ENCODE data around the gene NSMF. TPM values are rescaled to one million over a fixed set of nuclear protein-coding genes. Genes with fewer than 3 reads are reported as not detected.

NSMF gene
- total RNA-seq, 1 donor, result 22.4 TPM

- Histone ChIP-seq H3K4me2 (ENCODE audit: insufficient read depth, low read length) (no peak overlapping the region), H2AFZ (ENCODE audit: low read length) (no peak overlapping the region), H4K20me1 (ENCODE audit: insufficient read depth, low read length) (no peaks in the 10 kb centered on the region), H3K27ac (ENCODE audit: low read depth, low read length) (no peak overlapping the region), H3K36me3 (ENCODE audit: insufficient read depth, low read length) (no peaks in the 10 kb centered on the region), H3K9me3 (ENCODE audit: low read depth, low read length) (no peaks in the 10 kb centered on the region), H3K4me1 (ENCODE audit: insufficient read depth, low read length) (peaks cover 8% of the 10 kb centered on the region), H3K4me3 (ENCODE audit: insufficient read depth, low read length) (no peak overlapping the region), H3K27me3 (ENCODE audit: insufficient read depth, low read length) (no peaks in the 10 kb centered on the region), H3K79me2 (ENCODE audit: insufficient read depth, low read length) (no peaks in the 10 kb centered on the region)
- no peak for DNase-seq (ENCODE audit: insufficient read length, low spot score, missing footprints)
- no peak for TF ChIP-seq CTCF (IDR thresholded peaks at IDR 0.05; ENCODE audit: extremely low read depth, low read depth, low read length)
Measured at GRCh38 chr9:137432687-137433348, 26.3 kb downstream of the NSMF start.

- Histone ChIP-seq H3K27me3 (ENCODE audit: insufficient read depth, low read length) (no peaks in the 10 kb centered on the region), H3K36me3 (ENCODE audit: insufficient read depth, low read length) (no peaks in the 10 kb centered on the region), H3K4me3 (ENCODE audit: insufficient read depth, low read length) (no peak overlapping the region), H4K20me1 (ENCODE audit: insufficient read depth, low read length) (no peaks in the 10 kb centered on the region), H2AFZ (ENCODE audit: low read length) (no peak overlapping the region), H3K27ac (ENCODE audit: low read depth, low read length) (no peak overlapping the region), H3K4me1 (ENCODE audit: insufficient read depth, low read length) (peaks cover 8% of the 10 kb centered on the region), H3K4me2 (ENCODE audit: insufficient read depth, low read length) (no peak overlapping the region), H3K9me3 (ENCODE audit: low read depth, low read length) (no peaks in the 10 kb centered on the region), H3K79me2 (ENCODE audit: insufficient read depth, low read length) (no peaks in the 10 kb centered on the region)
- no peak for TF ChIP-seq CTCF (IDR thresholded peaks at IDR 0.05; ENCODE audit: extremely low read depth, low read depth, low read length)
- DNase-seq (ENCODE audit: insufficient read length, low spot score, missing footprints), result peak; percentile 84
Measured at GRCh38 chr9:137431416-137431931, 27.7 kb downstream of the NSMF start.

GRCh38 chr9:137430723-137431415 lies 28.3 kb downstream of the NSMF start:
- no peak overlapping the region for H3K4me2 ChIP-seq (ENCODE audit: insufficient read depth, low read length)
- H3K27ac ChIP-seq (ENCODE audit: low read depth, low read length), result no peak overlapping the region
- no peaks in the 10 kb centered on the region for H3K36me3 ChIP-seq (ENCODE audit: insufficient read depth, low read length)
- no peak for DNase-seq (ENCODE audit: insufficient read length, low spot score, missing footprints)
- H3K4me3 ChIP-seq (ENCODE audit: insufficient read depth, low read length), result no peak overlapping the region
- no peaks in the 10 kb centered on the region for H3K27me3 ChIP-seq (ENCODE audit: insufficient read depth, low read length)
- no peaks in the 10 kb centered on the region for H3K9me3 ChIP-seq (ENCODE audit: low read depth, low read length)
- no peak overlapping the region for H2AFZ ChIP-seq (ENCODE audit: low read length)
- no peak for TF ChIP-seq CTCF (IDR thresholded peaks at IDR 0.05; ENCODE audit: extremely low read depth, low read depth, low read length)
- no peaks in the 10 kb centered on the region for H3K79me2 ChIP-seq (ENCODE audit: insufficient read depth, low read length)
- H4K20me1 ChIP-seq (ENCODE audit: insufficient read depth, low read length), result no peaks in the 10 kb centered on the region
- H3K4me1 ChIP-seq (ENCODE audit: insufficient read depth, low read length), result peaks cover 3% of the 10 kb centered on the region
